HepG2 (cell line): ENCODE data around the gene SMPD1. TPM values are rescaled to one million over a fixed set of nuclear protein-coding genes. Genes with fewer than 3 reads are reported as not detected.
A peak's percentile ranks its signal among the peaks of the same experiment; 100 is the strongest.

Source experiments
- AHR ChIP-seq: IDR thresholded peaks from 2 replicates; pipeline ENCODE4 v1.6.1; 2018; ENCODE audit warnings: missing genetic modification reagents, missing compliant biosample characterization
- ARID3A ChIP-seq: IDR thresholded peaks from 2 replicates; pipeline ENCODE4 v1.6.1; 2012; ENCODE audit warnings: low read depth, low read length, improper control_type of control experiment
- HDAC2 ChIP-seq: sonication (generic); formaldehyde crosslinking; IDR thresholded peaks from 2 replicates; pipeline ENCODE4 v1.4.0; 2020; ENCODE audit warnings: missing genetic modification reagents
- LCORL ChIP-seq, 2 experiments: fragments of 450-650 bp in 1 of 2; sonication (generic) in 1 of 2; formaldehyde crosslinking in 1 of 2; IDR thresholded peaks; 2 replicates each; pipeline versions ENCODE4 v1.5.0 to v1.6.1; 2017 to 2020; ENCODE audit warnings: antibody characterized with exemption in 1 of 2, missing genetic modification reagents in 1 of 2
- NR2F2 ChIP-seq: IDR thresholded peaks from 2 replicates; pipeline ENCODE4 v1.6.1; 2012; ENCODE audit warnings: low read depth, inconsistent platforms, borderline replicate concordance
- SOX13 ChIP-seq, 3 experiments: fragments of 450-650 bp in 1 of 3; sonication (generic) in 1 of 3; formaldehyde crosslinking in 1 of 3; IDR thresholded peaks in 2 of 3; conservative IDR thresholded peaks in 1 of 3; 2 replicates each; pipeline versions ENCODE4 v1.5.0 to v1.6.1; 2016 to 2020; ENCODE audit warnings: antibody characterized with exemption in 1 of 3, mild to moderate bottlenecking in 1 of 3, missing compliant biosample characterization in 1 of 3, missing genetic modification reagents in 1 of 3, moderate library complexity in 1 of 3
- ZMYM3 ChIP-seq: sonication (generic); formaldehyde crosslinking; IDR thresholded peaks from 2 replicates; pipeline ENCODE4 v1.5.1; 2020; ENCODE audit warnings: mild to moderate bottlenecking, missing genetic modification reagents
- ZNF30 ChIP-seq: sonication (generic); formaldehyde crosslinking; IDR thresholded peaks from 2 replicates; pipeline ENCODE4 v1.5.0; 2020; ENCODE audit warnings: mild to moderate bottlenecking, missing genetic modification reagents
- ZNF317 ChIP-seq: sonication (generic); formaldehyde crosslinking; IDR thresholded peaks from 2 replicates; pipeline ENCODE4 v1.5.0; 2020; ENCODE audit warnings: mild to moderate bottlenecking, missing genetic modification reagents
- ZNF33B ChIP-seq: sonication (generic); formaldehyde crosslinking; IDR thresholded peaks from 2 replicates; pipeline ENCODE4 v1.5.1; 2020; ENCODE audit warnings: mild to moderate bottlenecking, missing genetic modification reagents
- ZNF598 ChIP-seq: sonication (generic); formaldehyde crosslinking; IDR thresholded peaks from 2 replicates; pipeline ENCODE4 v1.5.1; 2020; ENCODE audit warnings: mild to moderate bottlenecking, missing genetic modification reagents, borderline replicate concordance
- ZNF607 ChIP-seq: sonication (generic); formaldehyde crosslinking; IDR thresholded peaks from 2 replicates; pipeline ENCODE4 v1.5.1; 2020; ENCODE audit warnings: missing genetic modification reagents, mild to moderate bottlenecking, borderline replicate concordance
- ZNF775 ChIP-seq: sonication (generic); formaldehyde crosslinking; IDR thresholded peaks from 2 replicates; pipeline ENCODE4 v1.4.0; 2020; ENCODE audit warnings: missing genetic modification reagents, mild to moderate bottlenecking, moderate library complexity, borderline replicate concordance
- ZNF792 ChIP-seq: IDR thresholded peaks from 2 replicates; pipeline ENCODE4 v1.6.1; 2016
- polyA plus RNA-seq, 8 experiments: library from polyadenylated mRNA; depleted of rRNA in 3 of 8; stranded (reverse) in 7 of 8; unstranded in 1 of 8; fragments of >200 nt; fragmentation: Illumina TruSeq in 4 of 8; extraction: Trizol in 4 of 8; gene quantifications; 2 replicates each; pipeline versions ENCODE4 v1.2.1 to v1.2.3, GENCODE V29; 2011 to 2016; ENCODE audit warnings: low read depth in 4 of 8, missing spikeins in 1 of 8, mixed read lengths in 1 of 8; ENCODE audit not compliant: insufficient read depth in 1 of 8
- total RNA-seq, 5 experiments: library from RNA; depleted of rRNA; stranded (reverse); fragments of >200 nt; fragmentation: Illumina TruSeq; extraction: Trizol; gene quantifications; 2 replicates each; pipeline ENCODE4 v1.2.3, GENCODE V29; 2016; ENCODE audit warnings: low read depth in 1 of 5
- TF ChIP-seq, protein P1 (sequence below): sonication (generic); formaldehyde crosslinking; IDR thresholded peaks from 2 replicates; pipeline ENCODE4 v1.5.1; 2020; ENCODE audit warnings: mild to moderate bottlenecking, missing genetic modification reagents
- TF ChIP-seq, protein P2 (sequence below): sonication (generic); formaldehyde crosslinking; IDR thresholded peaks from 2 replicates; pipeline ENCODE4 v1.5.1; 2020; ENCODE audit warnings: missing genetic modification reagents, mild to moderate bottlenecking, borderline replicate concordance
- TF ChIP-seq, protein P3 (sequence below): sonication (generic); formaldehyde crosslinking; IDR thresholded peaks from 2 replicates; pipeline ENCODE4 v1.4.0; 2020; ENCODE audit warnings: missing genetic modification reagents
- TF ChIP-seq, protein P4 (sequence below): sonication (generic); formaldehyde crosslinking; IDR thresholded peaks from 2 replicates; pipeline ENCODE4 v1.5.0; 2020; ENCODE audit warnings: mild to moderate bottlenecking, missing genetic modification reagents, borderline replicate concordance

The SMPD1 gene
- total and polyA plus RNA-seq, 2 of the 13 experiments (the other 11 are each of a cell fraction or from before 2014, with no cell fraction given), result 6.3 to 8.4 TPM

DNA sequence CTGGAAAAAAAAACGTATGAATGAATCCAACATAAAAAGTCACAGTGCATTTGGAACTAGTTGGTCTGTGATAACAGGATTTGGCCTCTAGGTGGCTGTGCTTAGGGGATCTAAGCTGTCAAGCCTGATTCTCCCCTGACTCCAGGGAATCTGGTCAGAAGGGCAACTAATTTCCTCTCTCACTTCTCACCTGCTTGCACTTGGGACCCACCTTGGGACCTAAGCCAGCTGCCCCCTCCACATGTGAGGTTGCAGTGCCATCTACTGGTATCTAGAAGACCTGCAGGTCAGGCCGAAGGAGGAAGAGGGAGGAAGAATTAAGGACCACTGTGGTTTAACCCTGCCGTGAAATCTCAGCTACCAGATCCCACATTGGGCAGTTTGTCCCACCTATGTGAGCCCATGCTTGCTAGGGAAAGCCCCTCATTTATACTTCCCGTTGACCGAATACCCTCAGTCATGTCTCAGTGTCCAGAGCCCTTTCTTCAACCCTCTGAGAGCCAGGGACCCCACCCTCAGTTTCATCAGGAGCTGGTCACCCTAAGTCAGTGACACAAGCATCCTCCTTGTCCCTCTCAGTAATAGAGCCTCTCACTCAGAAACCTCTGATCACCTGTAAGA is 36.8 kb upstream of the SMPD1 start (continued):
- TF ChIP-seq, protein P1, sequence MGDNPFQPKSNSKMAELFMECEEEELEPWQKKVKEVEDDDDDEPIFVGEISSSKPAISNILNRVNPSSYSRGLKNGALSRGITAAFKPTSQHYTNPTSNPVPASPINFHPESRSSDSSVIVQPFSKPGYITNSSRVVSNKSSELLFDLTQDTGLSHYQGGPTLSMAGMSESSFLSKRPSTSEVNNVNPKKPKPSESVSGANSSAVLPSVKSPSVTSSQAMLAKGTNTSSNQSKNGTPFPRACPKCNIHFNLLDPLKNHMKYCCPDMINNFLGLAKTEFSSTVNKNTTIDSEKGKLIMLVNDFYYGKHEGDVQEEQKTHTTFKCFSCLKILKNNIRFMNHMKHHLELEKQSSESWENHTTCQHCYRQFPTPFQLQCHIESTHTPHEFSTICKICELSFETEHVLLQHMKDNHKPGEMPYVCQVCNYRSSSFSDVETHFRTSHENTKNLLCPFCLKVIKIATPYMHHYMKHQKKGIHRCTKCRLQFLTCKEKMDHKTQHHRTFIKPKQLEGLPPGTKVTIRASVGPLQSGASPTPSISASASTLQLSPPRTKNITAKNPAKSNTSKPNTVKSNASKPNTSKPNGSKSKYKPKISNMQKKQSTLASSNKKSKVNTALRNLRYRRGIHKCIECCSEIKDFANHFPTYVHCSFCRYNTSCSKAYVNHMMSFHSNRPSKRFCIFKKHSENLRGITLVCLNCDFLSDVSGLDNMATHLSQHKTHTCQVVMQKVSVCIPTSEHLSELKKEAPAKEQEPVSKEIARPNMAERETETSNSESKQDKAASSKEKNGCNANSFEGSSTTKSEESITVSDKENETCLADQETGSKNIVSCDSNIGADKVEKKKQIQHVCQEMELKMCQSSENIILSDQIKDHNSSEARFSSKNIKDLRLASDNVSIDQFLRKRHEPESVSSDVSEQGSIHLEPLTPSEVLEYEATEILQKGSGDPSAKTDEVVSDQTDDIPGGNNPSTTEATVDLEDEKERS (CRISPR knock-in tag), result no peak
- TF ChIP-seq ZNF607 (peak; percentile 59; the same call in 1 of the 2 replicates), NR2F2 (peak; percentile 34; the same call in 1 of the 2 replicates), ZMYM3 (CRISPR knock-in tag) (peak; percentile 63; the same call in 1 of the 2 replicates), ZNF33B (CRISPR knock-in tag) (no peak), SOX13 (IDR thresholded peaks at IDR 0.05) (no peak), SOX13 (CRISPR knock-in tag; conservative IDR thresholded peaks at IDR 0.05 in 1 of 2, IDR thresholded peaks at IDR 0.05 in 1 of 2) (peak in 1 of 2 experiments; percentile 34; a peak in 1 of 4 replicates), LCORL (IDR thresholded peaks at IDR 0.05) (no peak), LCORL (CRISPR knock-in tag; IDR thresholded peaks at IDR 0.05) (peak; percentile 83), ZNF30 (CRISPR knock-in tag) (no peak), ZNF775 (peak; percentile 100), ZNF317 (CRISPR knock-in tag) (0 out of 2 replicates have a peak, but pooled peaks have one; percentile 39), HDAC2 (CRISPR knock-in tag) (peak; percentile 74), ZNF792 (CRISPR knock-in tag) (peak; percentile 59; the same call in 1 of the 2 replicates), AHR (CRISPR knock-in tag) (0 out of 2 replicates have a peak, but pooled peaks have one; percentile 48), ZNF598 (CRISPR knock-in tag) (0 out of 2 replicates have a peak, but pooled peaks have one; percentile 61), ARID3A (peak; percentile 75)
- TF ChIP-seq, protein P2, sequence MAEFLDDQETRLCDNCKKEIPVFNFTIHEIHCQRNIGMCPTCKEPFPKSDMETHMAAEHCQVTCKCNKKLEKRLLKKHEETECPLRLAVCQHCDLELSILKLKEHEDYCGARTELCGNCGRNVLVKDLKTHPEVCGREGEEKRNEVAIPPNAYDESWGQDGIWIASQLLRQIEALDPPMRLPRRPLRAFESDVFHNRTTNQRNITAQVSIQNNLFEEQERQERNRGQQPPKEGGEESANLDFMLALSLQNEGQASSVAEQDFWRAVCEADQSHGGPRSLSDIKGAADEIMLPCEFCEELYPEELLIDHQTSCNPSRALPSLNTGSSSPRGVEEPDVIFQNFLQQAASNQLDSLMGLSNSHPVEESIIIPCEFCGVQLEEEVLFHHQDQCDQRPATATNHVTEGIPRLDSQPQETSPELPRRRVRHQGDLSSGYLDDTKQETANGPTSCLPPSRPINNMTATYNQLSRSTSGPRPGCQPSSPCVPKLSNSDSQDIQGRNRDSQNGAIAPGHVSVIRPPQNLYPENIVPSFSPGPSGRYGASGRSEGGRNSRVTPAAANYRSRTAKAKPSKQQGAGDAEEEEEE (CRISPR knock-in tag), result peak; percentile 43; the same call in 1 of the 2 replicates
- TF ChIP-seq, protein P3, sequence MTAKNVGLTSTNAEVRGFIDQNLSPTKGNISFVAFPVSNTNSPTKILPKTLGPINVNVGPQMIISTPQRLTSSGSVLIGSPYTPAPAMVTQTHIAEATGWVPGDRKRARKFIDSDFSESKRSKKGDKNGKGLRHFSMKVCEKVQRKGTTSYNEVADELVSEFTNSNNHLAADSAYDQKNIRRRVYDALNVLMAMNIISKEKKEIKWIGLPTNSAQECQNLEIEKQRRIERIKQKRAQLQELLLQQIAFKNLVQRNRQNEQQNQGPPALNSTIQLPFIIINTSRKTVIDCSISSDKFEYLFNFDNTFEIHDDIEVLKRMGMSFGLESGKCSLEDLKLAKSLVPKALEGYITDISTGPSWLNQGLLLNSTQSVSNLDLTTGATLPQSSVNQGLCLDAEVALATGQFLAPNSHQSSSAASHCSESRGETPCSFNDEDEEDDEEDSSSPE (CRISPR knock-in tag), result 0 out of 2 replicates have a peak, but pooled peaks have one; percentile 26
- TF ChIP-seq, protein P4, sequence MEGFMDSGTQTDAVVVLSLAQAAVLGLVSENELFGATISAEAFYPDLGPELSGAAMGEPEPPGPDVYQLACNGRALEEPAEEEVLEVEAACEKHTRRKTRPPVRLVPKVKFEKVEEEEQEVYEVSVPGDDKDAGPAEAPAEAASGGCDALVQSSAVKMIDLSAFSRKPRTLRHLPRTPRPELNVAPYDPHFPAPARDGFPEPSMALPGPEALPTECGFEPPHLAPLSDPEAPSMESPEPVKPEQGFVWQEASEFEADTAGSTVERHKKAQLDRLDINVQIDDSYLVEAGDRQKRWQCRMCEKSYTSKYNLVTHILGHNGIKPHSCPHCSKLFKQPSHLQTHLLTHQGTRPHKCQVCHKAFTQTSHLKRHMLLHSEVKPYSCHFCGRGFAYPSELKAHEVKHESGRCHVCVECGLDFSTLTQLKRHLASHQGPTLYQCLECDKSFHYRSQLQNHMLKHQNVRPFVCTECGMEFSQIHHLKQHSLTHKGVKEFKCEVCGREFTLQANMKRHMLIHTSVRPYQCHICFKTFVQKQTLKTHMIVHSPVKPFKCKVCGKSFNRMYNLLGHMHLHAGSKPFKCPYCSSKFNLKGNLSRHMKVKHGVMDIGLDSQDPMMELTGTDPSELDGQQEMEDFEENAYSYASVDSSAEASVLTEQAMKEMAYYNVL, result peak; percentile 60; the same call in 1 of the 2 replicates
